ENCODE measurements around the gene IGF2R.

IGF2R gene

DNA sequence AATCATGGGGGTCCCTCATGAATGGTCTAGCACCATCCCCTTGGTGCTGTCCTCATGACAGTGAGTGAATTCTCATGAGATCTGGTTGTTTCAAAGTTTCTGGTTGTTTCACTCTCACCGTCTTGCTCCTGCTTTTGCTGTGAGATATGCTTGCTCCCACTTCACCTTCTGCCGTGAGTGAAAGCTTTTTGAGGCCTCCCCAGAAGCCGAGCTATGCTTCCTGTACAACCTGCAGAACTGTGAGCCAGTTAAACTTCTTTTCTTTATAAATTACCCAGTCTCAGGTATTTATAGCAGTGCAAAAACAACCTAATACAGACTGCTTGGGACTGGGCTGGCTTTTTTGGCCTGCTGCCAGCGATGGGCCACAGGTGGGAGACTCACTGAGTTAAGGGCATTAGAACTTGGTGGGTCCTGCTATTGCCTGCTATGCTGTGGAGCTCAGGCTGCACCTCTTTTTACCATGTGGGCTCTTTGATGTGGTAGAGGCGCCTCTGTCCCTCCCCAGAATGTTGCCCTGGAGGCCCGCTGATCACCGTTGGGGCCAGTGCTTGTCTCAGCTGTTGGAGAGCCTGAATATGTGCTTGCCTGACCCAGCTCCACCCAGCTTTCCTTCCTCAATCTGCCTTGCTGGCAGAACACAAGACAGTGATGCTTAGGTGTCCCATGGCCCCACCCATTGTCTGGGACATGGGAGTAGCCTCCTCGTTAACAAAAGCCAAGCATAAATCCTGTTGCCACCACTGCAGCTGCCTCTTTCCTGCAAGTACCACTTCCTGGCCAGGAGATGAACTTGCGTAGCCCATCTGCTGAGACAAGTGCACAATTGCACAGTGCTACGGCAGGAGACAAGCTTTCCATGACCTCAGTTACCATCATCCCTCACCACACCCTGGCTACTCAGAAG, 47.1 kb downstream of the IGF2R start:
- TF ChIP-seq, protein P1, sequence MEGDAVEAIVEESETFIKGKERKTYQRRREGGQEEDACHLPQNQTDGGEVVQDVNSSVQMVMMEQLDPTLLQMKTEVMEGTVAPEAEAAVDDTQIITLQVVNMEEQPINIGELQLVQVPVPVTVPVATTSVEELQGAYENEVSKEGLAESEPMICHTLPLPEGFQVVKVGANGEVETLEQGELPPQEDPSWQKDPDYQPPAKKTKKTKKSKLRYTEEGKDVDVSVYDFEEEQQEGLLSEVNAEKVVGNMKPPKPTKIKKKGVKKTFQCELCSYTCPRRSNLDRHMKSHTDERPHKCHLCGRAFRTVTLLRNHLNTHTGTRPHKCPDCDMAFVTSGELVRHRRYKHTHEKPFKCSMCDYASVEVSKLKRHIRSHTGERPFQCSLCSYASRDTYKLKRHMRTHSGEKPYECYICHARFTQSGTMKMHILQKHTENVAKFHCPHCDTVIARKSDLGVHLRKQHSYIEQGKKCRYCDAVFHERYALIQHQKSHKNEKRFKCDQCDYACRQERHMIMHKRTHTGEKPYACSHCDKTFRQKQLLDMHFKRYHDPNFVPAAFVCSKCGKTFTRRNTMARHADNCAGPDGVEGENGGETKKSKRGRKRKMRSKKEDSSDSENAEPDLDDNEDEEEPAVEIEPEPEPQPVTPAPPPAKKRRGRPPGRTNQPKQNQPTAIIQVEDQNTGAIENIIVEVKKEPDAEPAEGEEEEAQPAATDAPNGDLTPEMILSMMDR (IDR thresholded peaks at IDR 0.05; ENCODE audit: extremely low read depth, missing control alignments) = no peak

DNA sequence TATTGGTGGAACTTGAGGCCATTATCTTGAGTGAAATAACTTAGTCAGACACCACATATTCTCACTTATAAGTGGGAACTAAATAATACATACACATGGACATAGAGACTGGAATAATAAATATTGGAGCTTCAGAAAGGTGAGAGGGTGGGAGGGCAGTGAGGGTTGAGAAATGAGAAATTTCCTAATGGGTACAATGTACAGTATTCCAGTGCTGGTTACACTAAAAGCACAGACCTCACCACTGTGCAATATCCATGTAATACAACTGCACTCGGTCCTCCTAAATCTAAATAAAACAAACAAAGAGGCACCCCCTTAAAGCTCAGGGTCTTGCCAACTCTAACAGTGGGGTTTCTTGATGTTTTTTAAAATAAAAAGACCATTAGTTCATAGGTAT, 53.2 kb downstream of the IGF2R start:
- TF ChIP-seq, protein P1 (IDR thresholded peaks at IDR 0.05; ENCODE audit: extremely low read depth, missing control alignments) = no peak
- DNase-seq (ENCODE audit: low spot score) = no peak

More for the DNA sequence above, 47.1 kb downstream of the IGF2R start:
- DNase-seq (ENCODE audit: low spot score) = no peak

DNA sequence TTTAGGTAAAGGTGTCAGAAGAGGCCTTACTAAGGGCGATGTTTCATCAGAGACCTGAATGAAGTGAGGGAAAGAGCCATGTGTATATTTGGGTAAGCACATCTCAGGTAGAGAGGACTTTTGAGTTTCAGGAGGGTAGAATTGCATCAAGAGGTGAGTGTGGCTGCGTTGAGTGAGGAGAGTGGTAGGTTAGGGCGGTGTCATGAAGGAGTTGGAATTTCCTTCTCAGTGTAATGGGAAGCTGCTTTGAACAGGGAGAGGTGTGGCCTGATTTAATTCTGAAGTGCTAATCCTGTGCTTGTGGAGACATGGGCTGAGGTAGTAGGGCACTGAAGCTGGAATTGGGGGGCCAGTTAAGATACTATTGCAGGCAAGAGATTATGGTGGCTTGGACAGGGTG, 53.9 kb downstream of the IGF2R start:
- DNase-seq (ENCODE audit: low spot score) = no peak
- TF ChIP-seq, protein P1 (IDR thresholded peaks at IDR 0.05; ENCODE audit: extremely low read depth, missing control alignments) = no peak

DNA sequence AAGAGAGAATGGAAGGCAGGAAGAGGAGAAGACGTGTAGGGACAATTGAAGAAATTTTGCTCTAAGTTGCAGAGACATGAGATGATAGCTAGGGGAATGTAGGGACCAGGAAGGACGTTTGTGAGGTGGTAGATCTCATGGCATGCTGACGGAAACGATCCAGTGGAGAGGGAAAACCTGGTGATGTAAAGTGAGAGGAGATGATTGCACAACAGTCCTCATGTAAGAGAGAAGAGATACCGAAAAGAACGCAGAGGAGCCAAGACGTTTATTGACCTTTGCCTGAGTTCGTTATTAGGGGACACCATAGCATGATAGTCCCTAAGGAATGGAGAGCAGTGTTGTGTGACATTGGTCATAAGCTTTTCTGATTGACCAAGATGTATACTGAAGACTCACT, 55.3 kb downstream of the IGF2R start:
- TF ChIP-seq, protein P1 (IDR thresholded peaks at IDR 0.05; ENCODE audit: extremely low read depth, missing control alignments) = no peak
- DNase-seq (ENCODE audit: low spot score) = no peak

DNA sequence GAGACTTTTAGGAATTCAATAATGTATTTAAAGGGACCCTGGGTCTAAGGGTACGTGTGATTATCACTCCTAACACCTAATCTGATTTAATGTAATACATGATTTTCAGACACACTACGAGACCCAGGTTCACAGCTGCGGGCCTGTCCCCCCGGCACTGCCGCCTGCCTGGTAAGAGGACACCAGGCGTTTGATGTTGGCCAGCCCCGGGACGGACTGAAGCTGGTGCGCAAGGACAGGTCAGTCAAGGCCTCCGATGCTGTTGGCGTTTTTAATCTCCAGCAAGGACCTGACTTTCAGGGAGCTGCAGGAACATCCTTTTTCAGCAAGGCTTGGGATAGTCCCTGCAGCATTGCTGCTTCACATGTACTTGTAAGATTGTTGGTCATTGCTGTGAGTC, 58.2 kb downstream of the IGF2R start:
- TF ChIP-seq, protein P1 (IDR thresholded peaks at IDR 0.05; ENCODE audit: extremely low read depth, missing control alignments) = no peak
- no peak for DNase-seq (ENCODE audit: low spot score)

DNA sequence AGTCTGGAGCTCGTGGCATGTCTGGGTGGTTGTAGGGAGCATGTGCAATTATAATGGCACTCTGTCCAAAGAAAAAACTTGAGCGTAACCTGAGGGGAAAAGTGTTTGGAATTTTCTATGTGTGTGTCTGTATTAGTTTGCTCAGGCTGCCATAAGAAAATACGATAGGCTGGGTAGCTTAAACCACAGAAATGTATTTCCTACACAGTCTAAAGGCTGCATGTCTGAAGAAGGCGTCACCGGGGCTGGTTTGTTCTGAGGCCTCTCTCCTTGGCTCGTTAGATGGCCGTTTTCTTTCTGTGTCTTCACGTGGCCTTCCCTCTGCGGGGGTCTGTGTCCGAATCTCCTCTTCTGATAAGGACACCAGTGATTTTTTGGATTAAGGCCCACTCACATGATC, 59.0 kb downstream of the IGF2R start:
- no peak for DNase-seq (ENCODE audit: low spot score)
- TF ChIP-seq, protein P1 (IDR thresholded peaks at IDR 0.05; ENCODE audit: extremely low read depth, missing control alignments) = no peak

DNA sequence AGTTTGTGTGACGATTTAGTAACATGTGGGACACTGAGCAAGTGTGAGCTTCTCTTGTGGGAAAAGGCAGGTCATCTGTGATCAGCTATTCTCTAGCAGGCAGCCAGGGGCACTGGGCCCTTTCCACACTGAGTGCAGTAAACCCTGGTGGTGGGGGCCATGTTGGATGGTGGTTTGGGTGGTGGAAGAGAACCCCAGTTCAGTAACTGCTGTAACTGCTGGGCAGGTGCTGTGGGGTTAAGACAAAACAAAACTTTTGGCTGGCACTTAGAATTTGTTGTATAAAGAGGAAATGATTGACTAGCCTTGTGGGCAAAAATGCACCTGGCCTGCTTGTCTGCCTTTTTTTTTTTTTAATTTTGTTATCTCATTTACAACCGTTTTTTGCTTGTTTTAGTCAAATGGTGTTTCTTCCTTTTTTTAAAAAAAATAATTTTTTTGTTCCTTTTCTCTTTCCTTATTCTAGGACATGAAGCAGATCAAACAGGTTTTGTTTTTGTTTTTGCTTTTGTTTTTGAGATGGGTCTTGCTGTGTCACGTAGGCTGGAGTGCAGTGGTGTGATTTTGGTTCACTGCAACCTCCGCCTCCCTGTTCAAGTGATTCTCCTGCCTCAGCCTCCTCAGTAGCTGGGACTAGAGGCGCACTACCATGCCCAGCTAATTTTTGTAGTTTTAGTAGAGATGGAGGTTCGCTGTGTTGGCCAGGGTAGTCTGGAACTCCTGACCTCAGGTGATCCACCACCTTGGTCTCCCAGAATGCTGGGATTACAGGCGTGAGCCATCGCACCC, 59.8 kb downstream of the IGF2R start:
- no peak for DNase-seq (ENCODE audit: low spot score)
- TF ChIP-seq, protein P1 (IDR thresholded peaks at IDR 0.05; ENCODE audit: extremely low read depth, missing control alignments) = no peak
